HepG2 (cell line): ENCODE measurements around the gene TNK1. TPM values are rescaled to one million over a fixed set of nuclear protein-coding genes. Genes with fewer than 3 reads are reported as not detected.

Experiments
- ATAC-seq: fragments of 200-7000 bp; cut with Tn5 transposase; 3 replicates; pipeline ENCODE4 v1.9.1; 2020; ENCODE audit warnings: mild to moderate bottlenecking, moderate library complexity
- BruUV-seq: library from RNA; stranded (reverse); fragments of 400-500 nt; replicated peaks from 2 replicates; lab custom pipeline; 2021; lab: Mats Ljungman, UMichigan
- CTCF ChIA-PET: fragments of 300-600 bp; formaldehyde crosslinking; extraction: SDS; loops from one replicate; lab custom pipeline; 2021; ENCODE audit warnings: low total read pairs, inconsistent platforms, low intra/inter-chr PET ratio; lab: Yijun Ruan, JAX
- POLR2A ChIA-PET: fragments of 350-600 bp; sonication (Branson Sonifier 250); formaldehyde crosslinking; loops from one replicate; lab custom pipeline; 2020; ENCODE audit warnings: antibody characterized with exemption, inconsistent platforms; lab: Yijun Ruan, JAX
- DNase-seq: peaks from one replicate; pipeline ENCODE4 v3.0.0-alpha.2; 2015; ENCODE audit warnings: low spot score
- FAIRE-seq: peaks from 3 replicates; lab custom pipeline; 2011; peaks lifted over from hg19 to GRCh38; lab: Jason Lieb, UNC
- H2AFZ ChIP-seq: one replicate; pipeline ENCODE4 v1.6.1; 2011; ENCODE audit warnings: low read length, inconsistent platforms
- H3K27ac ChIP-seq: fragments of 300-600 bp; 3 replicates; pipeline ENCODE4 v1.8.0; 2011; ENCODE audit warnings: mixed run types, mild to moderate bottlenecking, mixed read lengths, low read length, inconsistent platforms; ENCODE audit not compliant: insufficient read depth; ENCODE audit errors: extremely low read length
- H3K27me3 ChIP-seq, 2 experiments: fragments of 200-600 bp in 1 of 2; 2 replicates in 1 of 2; 3 replicates in 1 of 2; pipeline versions ENCODE4 v1.6.0 to v1.8.0; 2011; ENCODE audit warnings: low read length in 2 of 2, mild to moderate bottlenecking in 2 of 2, moderate library complexity in 2 of 2, inconsistent platforms in 1 of 2; ENCODE audit not compliant: insufficient read depth in 2 of 2, control insufficient read depth in 1 of 2
- H3K36me3 ChIP-seq, 2 experiments: fragments of 200-600 bp in 1 of 2; replicated peaks in 1 of 2; 2 replicates in 1 of 2; 3 replicates in 1 of 2; pipeline versions ENCODE4 v1.5.1 to v1.8.0; 2011; ENCODE audit warnings: low read length in 2 of 2, inconsistent platforms in 1 of 2; ENCODE audit not compliant: insufficient read depth in 2 of 2, control insufficient read depth in 1 of 2
- H3K4me1 ChIP-seq: 2 replicates; pipeline ENCODE4 v1.5.1; 2012; ENCODE audit warnings: low read length, inconsistent platforms; ENCODE audit not compliant: insufficient read depth
- H3K4me2 ChIP-seq: 2 replicates; pipeline ENCODE4 v1.6.0; 2011; ENCODE audit warnings: low read depth, low read length, inconsistent platforms
- H3K4me3 ChIP-seq, 3 experiments: fragments of 200-600 bp in 1 of 3; sonication (generic), shearing (Covaris generic) in 1 of 3; replicated peaks in 1 of 3; 2 replicates each; pipeline ENCODE4 v1.5.1; 2011 to 2016; ENCODE audit warnings: low read length in 3 of 3, inconsistent platforms in 2 of 3, low read depth in 2 of 3, mild to moderate bottlenecking in 2 of 3, control low read depth in 1 of 3, mixed read lengths in 1 of 3; ENCODE audit not compliant: insufficient read depth in 1 of 3
- H3K79me2 ChIP-seq: one replicate; pipeline ENCODE4 v1.6.1; 2011; ENCODE audit warnings: low read length, inconsistent platforms; ENCODE audit not compliant: insufficient read depth
- H3K9ac ChIP-seq: 2 replicates; pipeline ENCODE4 v1.6.0; 2011; ENCODE audit warnings: mild to moderate bottlenecking, low read depth, low read length, inconsistent platforms; ENCODE audit not compliant: insufficient read depth
- H3K9me3 ChIP-seq: 2 replicates; pipeline ENCODE4 v1.5.1; 2012; ENCODE audit warnings: mild to moderate bottlenecking, low read length
- H4K20me1 ChIP-seq: 2 replicates; pipeline ENCODE4 v1.6.0; 2011; ENCODE audit warnings: inconsistent platforms, mild to moderate bottlenecking, low read length, moderate library complexity; ENCODE audit not compliant: insufficient read depth
- ADNP ChIP-seq: sonication (generic); formaldehyde crosslinking; IDR thresholded peaks from 2 replicates; pipeline ENCODE4 v1.4.0; 2020; ENCODE audit warnings: missing genetic modification reagents
- HIC2 ChIP-seq: sonication (generic); formaldehyde crosslinking; IDR thresholded peaks from 2 replicates; pipeline ENCODE4 v1.9.0; 2022; ENCODE audit warnings: low read depth, missing genetic modification reagents
- KDM2A ChIP-seq: sonication (generic); formaldehyde crosslinking; IDR thresholded peaks from 2 replicates; pipeline ENCODE4 v1.4.0; 2020; ENCODE audit warnings: low read depth, missing genetic modification reagents, borderline replicate concordance
- NPAS2 ChIP-seq: sonication (generic); formaldehyde crosslinking; IDR thresholded peaks from 2 replicates; pipeline ENCODE4 v1.8.0; 2022; ENCODE audit warnings: mild to moderate bottlenecking, missing genetic modification reagents, borderline replicate concordance
- PHF5A ChIP-seq: IDR thresholded peaks from one replicate; pipeline ENCODE4 v1.6.1; 2018; ENCODE audit warnings: low read depth, missing genetic modification reagents; ENCODE audit not compliant: unreplicated experiment
- SAP130 ChIP-seq: IDR thresholded peaks from 2 replicates; pipeline ENCODE4 v1.6.1; 2016; ENCODE audit warnings: low read depth
- SIN3A ChIP-seq: IDR thresholded peaks from 2 replicates; pipeline ENCODE4 v1.6.1; 2011; ENCODE audit warnings: low read depth, mild to moderate bottlenecking, control low read depth, low read length, borderline replicate concordance
- ZNF574 ChIP-seq: sonication (generic); formaldehyde crosslinking; IDR thresholded peaks from 2 replicates; pipeline ENCODE4 v1.4.0; 2020; ENCODE audit warnings: missing genetic modification reagents
- ZNF609 ChIP-seq: sonication (generic); formaldehyde crosslinking; IDR thresholded peaks from 2 replicates; pipeline ENCODE4 v1.4.0; 2020; ENCODE audit warnings: mild to moderate bottlenecking, missing genetic modification reagents, borderline replicate concordance
- WGBS: methylation state at CpG from one replicate; pipeline ENCODE4 v1.1.6; 2017; ENCODE audit warnings: low lambda C conversion rate; 5-methylcytosine and 5-hydroxymethylcytosine counted together
- in situ Hi-C: cut with HindIII; loops from 2 replicates; pipeline ENCODE4 v1.10.0; 2017; ENCODE audit warnings: low pct_unique_long_range_greater_than_20kb; ENCODE audit not compliant: extremely low pct_ligation_motif_present
- intact Hi-C: fragments of 100-400 bp; cut with micrococcal nuclease; formaldehyde crosslinking; loops from one replicate; pipeline ENCODE4 v1.10.0; 2022; ENCODE audit not compliant: unreplicated experiment
- polyA plus RNA-seq, 8 experiments: library from polyadenylated mRNA; depleted of rRNA in 3 of 8; stranded (reverse) in 7 of 8; unstranded in 1 of 8; fragments of >200 nt; fragmentation: Illumina TruSeq in 4 of 8; extraction: Trizol in 4 of 8; gene quantifications; 2 replicates each; pipeline versions ENCODE4 v1.2.1 to v1.2.3, GENCODE V29; 2011 to 2016; ENCODE audit warnings: low read depth in 4 of 8, missing spikeins in 1 of 8, mixed read lengths in 1 of 8; ENCODE audit not compliant: insufficient read depth in 1 of 8
- total RNA-seq, 5 experiments: library from RNA; depleted of rRNA; stranded (reverse); fragments of >200 nt; fragmentation: Illumina TruSeq; extraction: Trizol; gene quantifications; 2 replicates each; pipeline ENCODE4 v1.2.3, GENCODE V29; 2016; ENCODE audit warnings: low read depth in 1 of 5

TNK1 gene
- total and polyA plus RNA-seq, 2 of the 13 experiments (the other 11 are each of a cell fraction or from before 2014, with no cell fraction given): 2.0 to 3.5 TPM

GRCh38 chr17:7436556-7437368, 55.9 kb downstream of the TNK1 start (continued):
- TF ChIP-seq KDM2A (peak; percentile 39; the same call in 1 of the 2 replicates), NPAS2 (CRISPR knock-in tag) (no peak), HIC2 (CRISPR knock-in tag) (peak; percentile 57; the same call in 1 of the 2 replicates), SAP130 (peak; percentile 21; the same call in 1 of the 2 replicates), ZNF574 (CRISPR knock-in tag) (0 out of 2 replicates have a peak, but pooled peaks have one; percentile 25)

GRCh38 chr17:7437369-7437863, 56.5 kb downstream of the TNK1 start:
- no peak overlapping the region for H3K27ac ChIP-seq
- FAIRE-seq: no peak
- ATAC-seq: no peak
- no peak for DNase-seq
- H4K20me1 ChIP-seq: no peaks in the 10 kb centered on the region
- H3K4me2 ChIP-seq: 0 out of 2 replicates have a peak overlapping the region, but pooled peaks have one; percentile 12
- H3K9me3 ChIP-seq: no peaks in the 10 kb centered on the region
- intact Hi-C loops (loop anchor here (2.0 kb wide), 1 partner anchor 77 kb away; no protein-coding TSS in a partner anchor), in situ Hi-C loops (loop anchor here (5.0 kb wide), 2 partner anchors 40 to 80 kb away; partner anchors contain the start of genes TMEM95 and ZBTB4)
- H3K9ac ChIP-seq: no peak overlapping the region
- H3K27me3 ChIP-seq: peaks cover 2 to 12% of the 10 kb centered on the region in 2 experiments; a peak in 3 of 5 replicates
- BruUV-seq: no TSS peak
- WGBS: 95% methylated on average over 14 of the region's 31 CpGs
- peaks cover 44% of the 10 kb centered on the region for H3K4me1 ChIP-seq
- H3K79me2 ChIP-seq: no peaks in the 10 kb centered on the region
- CTCF ChIA-PET: interaction anchor here (2.1 kb wide), 1 partner anchor 81 kb away, joined by 11 read pairs; no protein-coding TSS in a partner anchor
- no peaks in the 10 kb centered on the region for H3K36me3 ChIP-seq
- POLR2A ChIA-PET: interaction anchor here (1.8 to 3.8 kb wide), 4 partner anchors 8 to 47 kb away, joined by 4 to 52 read pairs (median 28); partner anchors contain the start of genes CHRNB1, POLR2A and TMEM256
- H3K4me3 ChIP-seq: no peak overlapping the region; a peak in 2 of 6 replicates
- no peak overlapping the region for H2AFZ ChIP-seq
- TF ChIP-seq PHF5A (no peak), ZNF609 (CRISPR knock-in tag) (no peak), ADNP (no peak), SIN3A (no peak)
